Fibroblast of villous mesenchyme (primary cell): ENCODE data around the gene AK8. TPM values are rescaled to one million over a fixed set of nuclear protein-coding genes. Genes with fewer than 3 reads are reported as not detected.

Experiments used
- DNase-seq: peaks from one replicate; pipeline ENCODE4 v3.0.0-alpha.2; 2010; ENCODE audit warnings: low read depth
- H3K4me3 ChIP-seq: 2 replicates; pipeline ENCODE4 v1.5.1; 2011; ENCODE audit warnings: low read depth, mild to moderate bottlenecking, low read length
- total RNA-seq: library from RNA; depleted of rRNA; stranded (reverse); fragments of >200 nt; gene quantifications from 2 replicates; pipeline ENCODE4 v1.2.3, GENCODE V29; 2012
- TF ChIP-seq, protein P1 (sequence below): IDR thresholded peaks from 2 replicates; pipeline ENCODE4 v1.5.1; 2012; ENCODE audit warnings: low read depth, mild to moderate bottlenecking, low read length; ENCODE audit not compliant: insufficient read depth

AK8 gene
- total RNA-seq, 1 donor = not detected

DNA sequence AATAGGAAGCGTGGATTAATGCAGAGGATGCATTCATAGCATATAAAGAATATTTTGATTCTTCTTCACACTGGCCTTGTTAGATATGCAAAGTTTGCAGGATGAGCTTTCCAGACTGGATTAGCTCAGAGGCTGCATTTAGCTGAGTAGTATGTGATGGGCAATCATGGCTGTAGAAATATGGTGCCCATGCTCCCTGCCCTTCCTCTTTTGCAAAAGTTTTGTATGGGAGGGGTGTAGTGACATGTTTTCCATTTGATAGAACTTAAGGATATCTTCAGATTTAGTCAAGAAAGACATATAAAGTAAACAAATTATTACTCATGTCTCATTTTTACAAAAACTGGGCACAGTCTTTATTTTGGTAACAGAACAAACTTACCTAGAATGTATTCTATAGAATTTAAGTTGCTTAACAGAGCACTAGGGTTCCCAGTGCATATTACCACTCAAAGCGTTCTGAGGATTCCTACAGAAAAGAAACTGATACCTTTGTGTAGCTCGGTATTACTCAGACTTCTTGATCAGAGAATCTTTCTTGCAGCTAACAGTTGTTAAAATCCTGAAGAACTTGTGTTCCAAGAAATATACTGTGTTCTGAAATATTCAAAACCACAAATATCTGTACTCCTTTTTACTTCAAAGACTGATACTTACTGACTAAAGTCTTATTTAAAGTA, 198.0 kb downstream of the AK8 start:
- no peak overlapping the region for H3K4me3 ChIP-seq
- TF ChIP-seq, protein P1, sequence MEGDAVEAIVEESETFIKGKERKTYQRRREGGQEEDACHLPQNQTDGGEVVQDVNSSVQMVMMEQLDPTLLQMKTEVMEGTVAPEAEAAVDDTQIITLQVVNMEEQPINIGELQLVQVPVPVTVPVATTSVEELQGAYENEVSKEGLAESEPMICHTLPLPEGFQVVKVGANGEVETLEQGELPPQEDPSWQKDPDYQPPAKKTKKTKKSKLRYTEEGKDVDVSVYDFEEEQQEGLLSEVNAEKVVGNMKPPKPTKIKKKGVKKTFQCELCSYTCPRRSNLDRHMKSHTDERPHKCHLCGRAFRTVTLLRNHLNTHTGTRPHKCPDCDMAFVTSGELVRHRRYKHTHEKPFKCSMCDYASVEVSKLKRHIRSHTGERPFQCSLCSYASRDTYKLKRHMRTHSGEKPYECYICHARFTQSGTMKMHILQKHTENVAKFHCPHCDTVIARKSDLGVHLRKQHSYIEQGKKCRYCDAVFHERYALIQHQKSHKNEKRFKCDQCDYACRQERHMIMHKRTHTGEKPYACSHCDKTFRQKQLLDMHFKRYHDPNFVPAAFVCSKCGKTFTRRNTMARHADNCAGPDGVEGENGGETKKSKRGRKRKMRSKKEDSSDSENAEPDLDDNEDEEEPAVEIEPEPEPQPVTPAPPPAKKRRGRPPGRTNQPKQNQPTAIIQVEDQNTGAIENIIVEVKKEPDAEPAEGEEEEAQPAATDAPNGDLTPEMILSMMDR = no peak
- DNase-seq = no peak

GRCh38 chr9:132677976-132678375, 200.1 kb downstream of the AK8 start:
- no peak overlapping the region for H3K4me3 ChIP-seq
- TF ChIP-seq, protein P1 = no peak
- DNase-seq = no peak

Other genes with a start within 250 kb of the AK8 start
- gene DDX31, start 208.3 kb downstream of the AK8 start, total RNA-seq = 13.9 and 19.4 TPM in 2 replicates
- gene GTF3C4, start 207.8 kb downstream of the AK8 start, total RNA-seq = 18.4 and 22.9 TPM in 2 replicates
- gene SPACA9, start 614 bp upstream of the AK8 start, total RNA-seq = 2.2 and 2.6 TPM in 2 replicates
- gene TSC1, start 66.3 kb upstream of the AK8 start, total RNA-seq = 51.9 and 65.2 TPM in 2 replicates
- gene GFI1B, start 100.4 kb upstream of the AK8 start, total RNA-seq = under 0.01 and 0.32 TPM in 2 replicates
- 30.7 and 32.2 TPM in 2 replicates for gene GTF3C5, start 152.7 kb upstream of the AK8 start, total RNA-seq
- under 0.01 TPM in 2 replicates for gene CEL, start 183.7 kb upstream of the AK8 start, total RNA-seq
- gene RALGDS, start 243.0 kb upstream of the AK8 start, total RNA-seq = 13.8 and 17.4 TPM in 2 replicates